Stimulated activated naive CD8-positive, alpha-beta T cell treated with anti-CD3 and anti-CD28 coated beads, Interleukin-15, amount 100 ng/mL, for 72 hours (primary cell): ENCODE results near the gene PLEKHA8.

Experiments used
- ATAC-seq: fragments of 150-1000 bp; cut with Tn5 transposase; 2 replicates; pipeline ENCODE4 v1.10.0; 2021; ENCODE audit warnings: mild to moderate bottlenecking, moderate library complexity
- DNase-seq, 2 donors: peaks; one replicate each; pipeline ENCODE4 v3.0.0; 2021 to 2022
- H3K27ac Mint-ChIP-seq, 2 donors: one replicate each; pipeline ENCODE4 v1.8.0; 2022; ENCODE audit warnings: mild to moderate bottlenecking in 2 of 2, mixed read lengths in 2 of 2, moderate library complexity in 2 of 2
- H3K27me3 Mint-ChIP-seq: one replicate; pipeline ENCODE4 v1.8.0; 2022; ENCODE audit warnings: mixed read lengths
- H3K4me1 Mint-ChIP-seq: one replicate; pipeline ENCODE4 v1.8.0; 2022; ENCODE audit warnings: mild to moderate bottlenecking, mixed read lengths
- H3K4me3 Mint-ChIP-seq, 2 donors: one replicate each; pipeline ENCODE4 v1.8.0; 2022; ENCODE audit warnings: mild to moderate bottlenecking in 2 of 2, mixed read lengths in 2 of 2, moderate library complexity in 1 of 2
- H3K9me3 Mint-ChIP-seq, 2 donors: one replicate each; pipeline ENCODE4 v1.8.0; 2022; ENCODE audit warnings: mixed read lengths in 2 of 2

The PLEKHA8 gene

GRCh38 chr7:30028216-30028748 lies at the start of gene PLEKHA8:
Gene PLEKHA8, plus strand, starts transcription at chr7:30028412. Its CDS starts 351 bp downstream, at chr7:30028763.
- peaks cover 21% of the 10 kb centered on the region for H3K4me1 Mint-ChIP-seq
- no peaks in the 10 kb centered on the region for H3K27me3 Mint-ChIP-seq
- H3K9me3 Mint-ChIP-seq = no peaks in the 10 kb centered on the region
- H3K27ac Mint-ChIP-seq = peak within 1 kb of the TSS; percentile 94 to 96
- no peak within 1 kb of the TSS for H3K4me3 Mint-ChIP-seq
- DNase-seq (peak; percentile 90 to 93), ATAC-seq (peak; percentile 60)

GRCh38 chr7:29980151-29980550 lies 48.1 kb upstream of the PLEKHA8 start:
- DNase-seq = no peak
- H3K27ac Mint-ChIP-seq = no peak overlapping the region

GRCh38 chr7:29987083-29987482 lies 41.1 kb upstream of the PLEKHA8 start:
- peaks cover 26% of the 10 kb centered on the region for H3K4me1 Mint-ChIP-seq
- H3K9me3 Mint-ChIP-seq = no peaks in the 10 kb centered on the region
- peaks cover 37% of the 10 kb centered on the region for H3K27me3 Mint-ChIP-seq
- DNase-seq (no peak), ATAC-seq (no peak)
- H3K4me3 Mint-ChIP-seq = no peak overlapping the region
- no peak overlapping the region for H3K27ac Mint-ChIP-seq

More at GRCh38 chr7:29980151-29980550, 48.1 kb upstream of the PLEKHA8 start:
- Mint-ChIP-seq H3K4me1 (no peaks in the 10 kb centered on the region), H3K4me3 (no peak overlapping the region), H3K27me3 (no peaks in the 10 kb centered on the region), H3K9me3 (no peaks in the 10 kb centered on the region)
- ATAC-seq = no peak

GRCh38 chr7:29987811-29988317 lies 40.3 kb upstream of the PLEKHA8 start:
- H3K27me3 Mint-ChIP-seq = peaks cover 40% of the 10 kb centered on the region
- no peak overlapping the region for H3K27ac Mint-ChIP-seq

GRCh38 chr7:29988424-29989256 lies 39.6 kb upstream of the PLEKHA8 start:
- Mint-ChIP-seq H3K27ac (peak overlapping the region; percentile 52 to 86), H3K9me3 (no peaks in the 10 kb centered on the region), H3K4me1 (peaks cover 26% of the 10 kb centered on the region), H3K4me3 (peak overlapping the region; percentile 74 to 83), H3K27me3 (peaks cover 40% of the 10 kb centered on the region)
- ATAC-seq (peak; percentile 61), DNase-seq (peak in 1 of 2 donors; percentile 32)

More at GRCh38 chr7:29987811-29988317, 40.3 kb upstream of the PLEKHA8 start:
- DNase-seq (no peak), ATAC-seq (no peak)
- Mint-ChIP-seq H3K4me3 (peak overlapping the region; percentile 74 to 83), H3K9me3 (no peaks in the 10 kb centered on the region), H3K4me1 (peaks cover 26% of the 10 kb centered on the region)

- Mint-ChIP-seq H3K4me1 (peaks cover 26% of the 10 kb centered on the region), H3K27ac (peak within 1 kb of the TSS; percentile 65 to 86), H3K27me3 (peaks cover 40% of the 10 kb centered on the region), H3K9me3 (no peaks in the 10 kb centered on the region), H3K4me3 (peak within 1 kb of the TSS; percentile 82 to 83)
- DNase-seq (peak; percentile 36 to 41), ATAC-seq (peak; percentile 71)
These were observed 38.8 kb upstream of the PLEKHA8 start, which contains the start of gene SCRN1 for GRCh38 chr7:29989257-29989995. Gene SCRN1, minus strand, starts transcription at chr7:29989801. Its CDS starts 20,734 bp downstream, at chr7:29969067.

GRCh38 chr7:29990931-29991330 lies 37.3 kb upstream of the PLEKHA8 start:
- DNase-seq (no peak), ATAC-seq (no peak)
- Mint-ChIP-seq H3K27ac (no peak overlapping the region), H3K27me3 (peaks cover 40% of the 10 kb centered on the region), H3K9me3 (no peaks in the 10 kb centered on the region), H3K4me3 (peak overlapping the region in 1 of 2 donors; percentile 2), H3K4me1 (peaks cover 26% of the 10 kb centered on the region)

GRCh38 chr7:29991937-29992336 lies 36.3 kb upstream of the PLEKHA8 start:
- peaks cover 44% of the 10 kb centered on the region for H3K27me3 Mint-ChIP-seq
- DNase-seq (no peak), ATAC-seq (no peak)
- no peak overlapping the region for H3K4me3 Mint-ChIP-seq
- peaks cover 6 to 8% of the 10 kb centered on the region in 2 donors for H3K9me3 Mint-ChIP-seq
- H3K4me1 Mint-ChIP-seq = peaks cover 23% of the 10 kb centered on the region
- no peak overlapping the region for H3K27ac Mint-ChIP-seq

- ATAC-seq = no peak
- H3K27me3 Mint-ChIP-seq = peaks cover 38% of the 10 kb centered on the region
These were observed 35.1 kb upstream of the PLEKHA8 start for GRCh38 chr7:29993140-29993539.

GRCh38 chr7:29995652-29996051 lies 32.6 kb upstream of the PLEKHA8 start:
- H3K27me3 Mint-ChIP-seq = peaks cover 33% of the 10 kb centered on the region

More at GRCh38 chr7:29993140-29993539, 35.1 kb upstream of the PLEKHA8 start:
- H3K9me3 Mint-ChIP-seq = peaks cover 6 to 14% of the 10 kb centered on the region in 2 donors
- no peak overlapping the region for H3K27ac Mint-ChIP-seq
- H3K4me3 Mint-ChIP-seq = no peak overlapping the region
- H3K4me1 Mint-ChIP-seq = peaks cover 13% of the 10 kb centered on the region
- no peak for DNase-seq

GRCh38 chr7:29996321-29996720 lies 31.9 kb upstream of the PLEKHA8 start:
- H3K4me1 Mint-ChIP-seq = no peaks in the 10 kb centered on the region
- ATAC-seq = no peak
- peaks cover 28% of the 10 kb centered on the region for H3K27me3 Mint-ChIP-seq
- H3K27ac Mint-ChIP-seq = no peak overlapping the region
- H3K9me3 Mint-ChIP-seq = peaks cover 6 to 14% of the 10 kb centered on the region in 2 donors
- no peak for DNase-seq
- H3K4me3 Mint-ChIP-seq = no peak overlapping the region

More at GRCh38 chr7:29995652-29996051, 32.6 kb upstream of the PLEKHA8 start:
- H3K4me1 Mint-ChIP-seq = no peaks in the 10 kb centered on the region
- no peak overlapping the region for H3K27ac Mint-ChIP-seq
- H3K4me3 Mint-ChIP-seq = no peak overlapping the region
- H3K9me3 Mint-ChIP-seq = peaks cover 6 to 14% of the 10 kb centered on the region in 2 donors
- DNase-seq (no peak), ATAC-seq (no peak)

GRCh38 chr7:29998489-29998888 lies 29.7 kb upstream of the PLEKHA8 start:
- no peak for ATAC-seq

GRCh38 chr7:30001998-30002397 lies 26.2 kb upstream of the PLEKHA8 start:
- DNase-seq (no peak), ATAC-seq (no peak)
- peaks cover 0 to 6% of the 10 kb centered on the region in 2 donors for H3K9me3 Mint-ChIP-seq
- H3K4me1 Mint-ChIP-seq = no peaks in the 10 kb centered on the region
- H3K4me3 Mint-ChIP-seq = no peak overlapping the region
- H3K27me3 Mint-ChIP-seq = peaks cover 13% of the 10 kb centered on the region
- H3K27ac Mint-ChIP-seq = no peak overlapping the region

More at GRCh38 chr7:29998489-29998888, 29.7 kb upstream of the PLEKHA8 start:
- H3K27me3 Mint-ChIP-seq = peaks cover 17% of the 10 kb centered on the region
- no peak for DNase-seq
- H3K4me1 Mint-ChIP-seq = no peaks in the 10 kb centered on the region
- H3K27ac Mint-ChIP-seq = no peak overlapping the region
- H3K9me3 Mint-ChIP-seq = peaks cover 6 to 14% of the 10 kb centered on the region in 2 donors
- no peak overlapping the region for H3K4me3 Mint-ChIP-seq

GRCh38 chr7:30003098-30003497 lies 25.1 kb upstream of the PLEKHA8 start:
- Mint-ChIP-seq H3K4me3 (no peak overlapping the region), H3K9me3 (no peaks in the 10 kb centered on the region), H3K4me1 (no peaks in the 10 kb centered on the region), H3K27me3 (peaks cover 13% of the 10 kb centered on the region), H3K27ac (no peak overlapping the region)
- no peak for ATAC-seq
- no peak for DNase-seq

GRCh38 chr7:30005464-30005863 lies 22.7 kb upstream of the PLEKHA8 start:
- no peaks in the 10 kb centered on the region for H3K9me3 Mint-ChIP-seq
- DNase-seq (no peak), ATAC-seq (no peak)
- no peaks in the 10 kb centered on the region for H3K4me1 Mint-ChIP-seq
- H3K27me3 Mint-ChIP-seq = peaks cover 3% of the 10 kb centered on the region
- no peak overlapping the region for H3K4me3 Mint-ChIP-seq
- no peak overlapping the region for H3K27ac Mint-ChIP-seq
